ENCODE measurements around the gene LCE3B. TPM values are rescaled to one million over a fixed set of nuclear protein-coding genes. Genes with fewer than 3 reads are reported as not detected.
"Not testable (repeated sequence)": the region's sequence is repeated elsewhere in the genome, so short reads cannot be mapped to it uniquely, and the experiment has no call there.

LCE3B gene
- total and polyA plus RNA-seq, 12 donors = not detected

DNA sequence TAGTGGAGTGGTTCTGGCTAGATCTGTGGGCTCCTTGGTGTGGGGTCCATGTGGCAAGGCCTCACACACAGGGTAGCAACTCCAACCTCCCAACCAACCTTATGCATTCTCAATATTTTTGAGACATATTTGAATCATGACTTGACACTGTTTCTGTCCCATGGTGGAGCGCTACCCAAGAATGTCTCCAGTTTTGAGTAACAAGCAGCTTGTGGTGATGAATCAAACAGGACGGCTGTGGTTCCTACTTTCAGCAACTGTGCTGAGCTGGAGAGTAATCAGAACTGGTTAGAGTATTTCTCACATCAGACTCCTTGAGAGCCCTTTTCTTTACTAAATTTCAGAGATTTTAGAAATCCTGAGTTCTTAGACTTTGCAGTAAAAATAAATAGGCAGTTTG is 36.4 kb upstream of the LCE3B start:
- no peak overlapping the region for H3K4me3 ChIP-seq
- H3K4me1 ChIP-seq = no peaks in the 10 kb centered on the region
- H3K36me3 ChIP-seq = no peaks in the 10 kb centered on the region
- WGBS, 2 donors = 90% methylated on average over 2 of the region's 2 CpGs
- DNase-seq (no peak), ATAC-seq (no peak)
- no peak for TF ChIP-seq CTCF (IDR thresholded peaks at IDR 0.05)
- peaks cover 0 to 19% (median 0%) of the 10 kb centered on the region in 7 donors for H3K27me3 ChIP-seq
- no peaks in the 10 kb centered on the region for H3K9me3 ChIP-seq
- intact Hi-C loops (cut with DNase I) = no loop called here
- no peak overlapping the region for H3K27ac ChIP-seq

DNA sequence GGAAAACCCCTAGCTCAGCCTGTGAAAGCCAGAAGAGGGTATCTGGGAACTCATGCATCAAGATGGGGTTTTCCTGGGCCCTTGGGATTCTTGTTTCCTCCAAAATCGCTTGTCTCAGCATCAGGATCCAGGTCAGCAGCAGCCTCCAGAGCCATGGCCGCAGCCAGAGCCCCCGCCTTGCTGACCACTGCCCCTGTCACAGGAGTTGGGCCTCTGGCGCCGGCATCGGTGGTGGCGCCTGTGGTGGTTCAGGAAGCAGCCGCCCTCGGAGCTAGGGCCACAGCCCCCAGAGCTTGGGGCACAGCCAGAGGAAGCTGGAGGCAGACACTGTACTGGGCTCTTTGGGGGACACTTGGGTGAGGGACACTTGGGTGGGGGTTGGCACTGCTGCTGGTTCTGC is 34.1 kb upstream of the LCE3B start:
- WGBS, 2 donors = 81 to 82% methylated on average over 7 to 9 of the region's 9 CpGs
- ATAC-seq; H3K4me3 ChIP-seq; H3K27me3 ChIP-seq; H3K27ac ChIP-seq; H3K9me3 ChIP-seq; DNase-seq; H3K4me1 ChIP-seq; intact Hi-C loops (cut with DNase I); H3K36me3 ChIP-seq: not testable (repeated sequence)

GRCh38 chr1:152580433-152580832 is 33.2 kb upstream of the LCE3B start, which contains the start of gene LCE3D:
Gene LCE3D (minus strand): TSS chr1:152580516. CDS start chr1:152579936, 580 bp downstream.
- Histone ChIP-seq H3K4me1 (no peaks in the 10 kb centered on the region), H3K36me3 (no peaks in the 10 kb centered on the region), H3K27ac (no peak within 1 kb of the TSS), H3K4me3 (no peak within 1 kb of the TSS), H3K27me3 (peaks cover 0 to 5% (median 0%) of the 10 kb centered on the region in 7 donors), H3K9me3 (no peaks in the 10 kb centered on the region)
- 69 to 70% methylated on average over 4 of the region's 4 CpGs for WGBS, 2 donors
- intact Hi-C loops (cut with DNase I) = loop anchor here in 1 of 10 donors (5.0 kb wide), 1 partner anchor 42 kb away; the partner anchor contains the start of gene LCE3A
- no peak for DNase-seq
- TF ChIP-seq CTCF (IDR thresholded peaks at IDR 0.05) = no peak
- ATAC-seq = no peak

GRCh38 chr1:152582647-152583046 is 31.0 kb upstream of the LCE3B start:
- 66 to 74% methylated on average over 1 of the region's 1 CpG for WGBS, 2 donors
- Histone ChIP-seq H3K9me3 (peaks cover 0 to 8% (median 0%) of the 10 kb centered on the region in 11 donors), H3K4me1 (no peaks in the 10 kb centered on the region), H3K36me3 (no peaks in the 10 kb centered on the region), H3K27me3 (peaks cover 0 to 5% (median 0%) of the 10 kb centered on the region in 7 donors), H3K27ac (no peak overlapping the region), H3K4me3 (no peak overlapping the region)
- no peak for TF ChIP-seq CTCF (IDR thresholded peaks at IDR 0.05)
- ATAC-seq (no peak), DNase-seq (no peak)
- intact Hi-C loops (cut with DNase I) = loop anchor here in 1 of 10 donors (5.0 kb wide), 1 partner anchor 40 kb away; the partner anchor contains the start of gene LCE3A

GRCh38 chr1:152585586-152585985 is 28.0 kb upstream of the LCE3B start:
- DNase-seq (no peak), ATAC-seq (no peak)
- no peaks in the 10 kb centered on the region for H3K36me3 ChIP-seq
- 36 to 46% methylated on average over 1 of the region's 1 CpG for WGBS, 2 donors
- intact Hi-C loops (cut with DNase I) = no loop called here
- H3K27ac ChIP-seq = no peak overlapping the region
- TF ChIP-seq CTCF (IDR thresholded peaks at IDR 0.05) = no peak
- H3K9me3 ChIP-seq = peaks cover 0 to 8% (median 0%) of the 10 kb centered on the region in 11 donors
- no peak overlapping the region for H3K4me3 ChIP-seq
- no peaks in the 10 kb centered on the region for H3K4me1 ChIP-seq
- H3K27me3 ChIP-seq = no peaks in the 10 kb centered on the region

Data from heart right ventricle (tissue), 16 donors.